Psoas muscle (tissue), 8 donors: ENCODE measurements around the gene AKT2. TPM values are rescaled to one million over a fixed set of nuclear protein-coding genes. Genes with fewer than 3 reads are reported as not detected.

Source experiments
- ATAC-seq, 4 donors: fragments of 200-7000 bp; cut with Tn5 transposase; one replicate each; pipeline ENCODE4 v1.9.1; 2020; ENCODE audit warnings: moderate library complexity in 3 of 4, mild to moderate bottlenecking in 2 of 4
- DNase-seq, 2 donors: peaks; one replicate each; pipeline ENCODE4 v3.0.0-alpha.2; 2020
- H3K27ac ChIP-seq: fragments of 200-600 bp; one replicate; pipeline ENCODE4 v1.8.0; 2022
- H3K27me3 ChIP-seq, 3 donors: fragments of 200-600 bp in 1 of 3; one replicate each; pipeline versions ENCODE4 v1.6.1 to v1.8.0; 2013 to 2022; ENCODE audit warnings: low read length in 2 of 3, mild to moderate bottlenecking in 2 of 3, moderate library complexity in 1 of 3; ENCODE audit not compliant: insufficient read depth in 3 of 3
- H3K36me3 ChIP-seq, 2 donors: fragments of 200-600 bp in 1 of 2; one replicate each; pipeline versions ENCODE4 v1.6.1 to v1.8.0; 2013 to 2022; ENCODE audit warnings: low read depth in 1 of 2, mild to moderate bottlenecking in 1 of 2, moderate library complexity in 1 of 2; ENCODE audit not compliant: insufficient read depth in 1 of 2
- H3K4me1 ChIP-seq: fragments of 200-600 bp; one replicate; pipeline ENCODE4 v1.8.0; 2022
- H3K4me3 ChIP-seq: fragments of 200-600 bp; one replicate; pipeline ENCODE4 v1.8.0; 2022; ENCODE audit warnings: mild to moderate bottlenecking
- H3K9me3 ChIP-seq: fragments of 200-600 bp; one replicate; pipeline ENCODE4 v1.8.0; 2022
- WGBS, 3 donors: extraction: QIAGEN DNeasy Blood & Tissue Kit; methylation state at CpG; one replicate each; pipeline versions ENCODE4 v1.1.6 to v1.1.7; 2013; 5-methylcytosine and 5-hydroxymethylcytosine counted together
- intact Hi-C, 2 donors: fragments of 100-400 bp; cut with DNase I; formaldehyde crosslinking; loops; one replicate each; pipeline versions ENCODE4 v1.11.0 to v1.14.2; 2022
- polyA plus RNA-seq, 3 donors: library from polyadenylated mRNA; stranded (reverse); fragments of 200-250 nt; gene quantifications; one replicate each; pipeline ENCODE4 v1.2.3, GENCODE V29; 2013
- total RNA-seq, 4 donors: library from RNA; stranded (reverse); fragmentation: NEBNext Ultra II Directional in 2 of 4; extraction: Animal tissue kit (Norgen Biotek cat#: 25700) in 2 of 4; gene quantifications; one replicate each; pipeline versions ENCODE4 v1.2.1 to v1.2.4, GENCODE V29; 2021 to 2023
- TF ChIP-seq, protein P1 (sequence below): fragments of 200-600 bp; IDR thresholded peaks from one replicate; pipeline ENCODE4 v1.8.0; 2022; ENCODE audit warnings: antibody characterized with exemption
- donor health status: healthy with polysubstance abuse.
- donor health status: DM: no; HTN: no; CAD: no; lungs with moderate emphysema.
- donor health status: Bipolar disorder and iron deficiency.
- donor health status: healthy.
- donor health status: DM: yes; HTN: yes; CAD: no.
- donor health status: DM: no; HTN: no; CAD: no.
- donor health status: DM: no; HTN: no; CAD: no.
- donor health status: DM: yes; HTN: yes; CAD: no.

AKT2 gene
- total and polyA plus RNA-seq, 7 donors = 81.8 to 194 (median 139) TPM

DNA sequence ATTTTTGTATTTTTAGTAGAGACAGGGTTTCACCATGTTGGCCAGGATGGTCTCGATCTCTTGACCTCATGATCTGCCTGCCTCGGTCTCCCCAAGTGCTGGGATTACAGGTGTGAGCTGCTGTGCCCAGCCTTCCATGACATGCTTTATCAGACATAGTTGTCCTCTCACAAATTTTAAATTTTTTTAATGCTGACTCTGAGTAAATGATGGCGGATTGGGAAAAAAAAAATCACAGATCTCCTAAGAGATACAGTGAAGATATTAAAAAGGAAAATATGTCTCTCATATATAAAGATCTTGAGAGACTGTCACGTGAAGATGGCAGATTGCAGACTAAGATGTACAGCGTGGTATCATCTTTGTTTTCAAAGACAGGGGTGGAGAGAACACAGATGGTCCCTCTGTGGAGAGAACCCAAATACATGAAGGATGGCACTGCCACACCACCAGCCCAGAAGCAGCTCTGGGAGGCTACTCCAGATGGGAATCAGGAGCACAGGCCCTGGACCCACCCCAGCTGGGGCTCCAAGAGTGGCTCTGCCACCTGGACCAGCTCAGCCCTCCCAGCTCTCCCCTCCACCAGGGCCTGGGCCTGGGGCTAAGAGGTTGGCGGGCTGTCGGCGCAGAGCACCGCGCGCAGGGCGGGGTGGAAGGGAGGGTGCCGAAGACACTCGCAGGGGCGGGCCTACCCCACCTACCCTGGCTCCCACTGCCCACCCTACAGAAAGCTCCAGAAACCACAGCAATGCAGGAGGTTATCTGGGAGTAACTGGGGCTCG, 38.7 kb downstream of the AKT2 start:
- TF ChIP-seq, protein P1, sequence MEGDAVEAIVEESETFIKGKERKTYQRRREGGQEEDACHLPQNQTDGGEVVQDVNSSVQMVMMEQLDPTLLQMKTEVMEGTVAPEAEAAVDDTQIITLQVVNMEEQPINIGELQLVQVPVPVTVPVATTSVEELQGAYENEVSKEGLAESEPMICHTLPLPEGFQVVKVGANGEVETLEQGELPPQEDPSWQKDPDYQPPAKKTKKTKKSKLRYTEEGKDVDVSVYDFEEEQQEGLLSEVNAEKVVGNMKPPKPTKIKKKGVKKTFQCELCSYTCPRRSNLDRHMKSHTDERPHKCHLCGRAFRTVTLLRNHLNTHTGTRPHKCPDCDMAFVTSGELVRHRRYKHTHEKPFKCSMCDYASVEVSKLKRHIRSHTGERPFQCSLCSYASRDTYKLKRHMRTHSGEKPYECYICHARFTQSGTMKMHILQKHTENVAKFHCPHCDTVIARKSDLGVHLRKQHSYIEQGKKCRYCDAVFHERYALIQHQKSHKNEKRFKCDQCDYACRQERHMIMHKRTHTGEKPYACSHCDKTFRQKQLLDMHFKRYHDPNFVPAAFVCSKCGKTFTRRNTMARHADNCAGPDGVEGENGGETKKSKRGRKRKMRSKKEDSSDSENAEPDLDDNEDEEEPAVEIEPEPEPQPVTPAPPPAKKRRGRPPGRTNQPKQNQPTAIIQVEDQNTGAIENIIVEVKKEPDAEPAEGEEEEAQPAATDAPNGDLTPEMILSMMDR = no peak
- 91 to 95% (median 92%) methylated on average over 13 to 16 of the region's 16 CpGs for WGBS, 3 donors
- peak in 1 of 4 donors; percentile 5 for ATAC-seq
- peaks cover 34% of the 10 kb centered on the region for H3K4me1 ChIP-seq
- no peak overlapping the region for H3K4me3 ChIP-seq
- intact Hi-C loops = no loop called here
- H3K9me3 ChIP-seq = no peaks in the 10 kb centered on the region
- peaks cover 0 to 21% of the 10 kb centered on the region in 2 donors for H3K36me3 ChIP-seq
- H3K27me3 ChIP-seq = no peaks in the 10 kb centered on the region
- no peak for DNase-seq
- H3K27ac ChIP-seq = no peak overlapping the region

DNA sequence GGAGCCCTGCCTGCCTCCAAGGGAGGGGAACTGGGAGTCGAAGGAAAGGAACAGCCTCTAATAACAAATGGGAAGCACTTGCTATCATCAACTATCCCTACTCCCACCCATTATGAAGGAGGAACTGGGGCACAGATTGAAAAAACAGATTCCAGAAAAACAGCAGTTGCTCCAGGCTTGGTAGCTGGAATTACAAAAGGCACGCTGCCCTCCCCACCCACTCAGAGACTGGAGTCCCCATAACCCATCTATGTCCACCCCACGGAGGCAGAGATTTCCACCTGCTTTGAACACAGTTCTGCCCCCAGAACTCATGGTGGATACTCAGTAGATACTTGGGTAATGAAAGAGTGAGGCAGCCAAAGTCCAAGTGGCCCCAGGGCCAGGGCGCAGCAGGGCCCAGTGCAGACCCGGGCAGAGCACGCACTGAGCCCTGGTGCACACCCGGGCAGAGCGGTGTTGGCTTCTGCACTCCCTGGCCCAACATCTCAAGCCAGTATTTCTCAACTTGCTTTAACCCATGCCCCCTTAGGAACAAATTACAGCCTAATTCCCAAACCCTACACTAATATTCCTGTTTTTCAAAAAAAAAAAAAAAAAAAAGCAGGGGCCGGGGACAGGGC, 39.5 kb downstream of the AKT2 start:
- peaks cover 34% of the 10 kb centered on the region for H3K4me1 ChIP-seq

DNA sequence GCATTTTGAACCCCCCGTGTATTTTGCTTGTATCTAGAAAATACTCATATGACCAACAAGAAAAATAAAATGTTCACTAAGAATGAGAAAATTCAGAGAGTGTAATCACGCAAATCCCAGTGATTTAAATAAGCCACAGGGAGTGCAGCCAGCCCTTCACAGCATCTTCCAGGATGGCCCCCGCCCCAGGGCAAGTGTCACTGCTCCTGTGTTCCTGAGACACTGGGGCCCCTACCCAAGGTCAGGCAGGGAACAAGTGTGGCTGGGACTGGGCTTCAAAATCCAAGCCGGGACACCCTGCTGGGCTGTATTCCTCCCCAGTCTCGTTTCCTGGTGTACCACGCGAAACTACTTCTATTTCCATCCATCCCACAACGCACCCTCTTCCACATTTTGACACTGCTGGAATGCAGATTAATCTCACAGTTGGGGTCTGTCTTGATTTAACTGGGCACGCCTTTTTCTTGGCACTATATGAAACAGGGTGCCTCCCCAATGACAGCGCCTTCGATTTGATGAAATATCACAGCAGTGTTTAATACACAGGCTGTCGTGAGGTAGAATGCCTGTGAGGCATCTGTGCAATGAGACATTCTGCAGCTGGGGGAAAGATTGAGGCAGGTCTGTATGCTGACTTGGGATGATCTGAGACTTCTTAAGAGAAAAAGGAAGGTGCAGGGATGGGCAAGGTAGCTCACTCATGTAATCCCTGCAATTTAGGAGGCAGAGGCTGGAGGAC, 40.4 kb downstream of the AKT2 start:
- TF ChIP-seq, protein P1 = no peak
- intact Hi-C loops = no loop called here
- no peak for DNase-seq
- ATAC-seq = no peak
- Histone ChIP-seq H3K4me3 (no peak overlapping the region), H3K36me3 (peaks cover 0 to 28% of the 10 kb centered on the region in 2 donors), H3K27ac (no peak overlapping the region), H3K9me3 (no peaks in the 10 kb centered on the region), H3K4me1 (peaks cover 34% of the 10 kb centered on the region), H3K27me3 (no peaks in the 10 kb centered on the region)
- WGBS, 3 donors = 75 to 83% (median 77%) methylated on average over 12 of the region's 12 CpGs

More for the DNA sequence above, 39.5 kb downstream of the AKT2 start:
- 57 to 79% (median 70%) methylated on average over 9 of the region's 9 CpGs for WGBS, 3 donors
- Histone ChIP-seq H3K36me3 (peaks cover 0 to 26% of the 10 kb centered on the region in 2 donors), H3K27ac (no peak overlapping the region), H3K4me3 (no peak overlapping the region), H3K27me3 (no peaks in the 10 kb centered on the region), H3K9me3 (no peaks in the 10 kb centered on the region)
- ATAC-seq = peak in 2 of 4 donors; percentile 32 to 48
- intact Hi-C loops = no loop called here
- TF ChIP-seq, protein P1 = no peak
- DNase-seq = no peak

DNA sequence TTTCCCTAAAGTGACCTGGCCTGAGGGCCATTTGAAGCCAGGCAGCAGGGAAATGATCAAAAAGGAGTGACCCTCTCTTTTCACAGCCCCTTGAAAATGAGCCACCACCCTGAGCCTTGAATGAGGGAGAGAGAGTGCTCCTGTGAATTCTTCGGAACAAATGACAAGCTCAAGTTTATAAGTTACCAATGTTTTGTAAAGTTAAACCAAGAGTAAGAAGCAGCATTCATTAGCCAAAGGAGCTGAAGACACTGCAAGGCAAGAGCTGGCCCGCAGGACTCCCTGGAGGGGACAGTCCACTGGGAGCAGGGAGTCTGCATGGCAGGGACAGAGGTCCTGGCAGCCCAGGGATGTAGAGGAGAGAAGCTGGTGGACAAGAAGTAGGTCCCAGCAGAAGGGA, 42.0 kb downstream of the AKT2 start:
- DNase-seq = no peak
- no peak for ATAC-seq
- H3K4me1 ChIP-seq = peaks cover 25% of the 10 kb centered on the region
- peaks cover 0 to 41% of the 10 kb centered on the region in 2 donors for H3K36me3 ChIP-seq
- no peaks in the 10 kb centered on the region for H3K9me3 ChIP-seq
- H3K27ac ChIP-seq = no peak overlapping the region
- no peak overlapping the region for H3K4me3 ChIP-seq
- TF ChIP-seq, protein P1 = no peak
- H3K27me3 ChIP-seq = no peaks in the 10 kb centered on the region
- 88 to 98% (median 96%) methylated on average over 2 of the region's 2 CpGs for WGBS, 3 donors
- intact Hi-C loops = no loop called here
